Activated B cell treated with CpG ODN at 0.5 μM for 24 hours (primary cell): Measurements from ENCODE around the gene CNOT2. TPM values are rescaled to one million over a fixed set of nuclear protein-coding genes. Genes with fewer than 3 reads are reported as not detected.

ENCODE experiments used
- ATAC-seq: fragments of 200-7000 bp; cut with Tn5 transposase; one replicate; pipeline ENCODE4 v1.10.0; 2021; ENCODE audit warnings: low read depth, mild to moderate bottlenecking, moderate library complexity
- CTCF ChIA-PET: fragments of 350-600 bp; sonication (Branson Sonifier 250); formaldehyde crosslinking; loops from one replicate; lab custom pipeline; 2021; ENCODE audit warnings: antibody characterized with exemption; lab: Charles Lee
- POLR2A ChIA-PET: fragments of 350-600 bp; sonication (Branson Sonifier 250); formaldehyde crosslinking; loops from one replicate; lab custom pipeline; 2021; ENCODE audit warnings: antibody characterized with exemption; lab: Charles Lee
- DNase-seq: peaks from one replicate; pipeline ENCODE4 v3.0.0; 2022
- H3K27ac Mint-ChIP-seq: one replicate; pipeline ENCODE4 v1.8.0; 2020; ENCODE audit warnings: mixed read lengths
- H3K27me3 Mint-ChIP-seq: one replicate; pipeline ENCODE4 v1.8.0; 2021; ENCODE audit warnings: mixed read lengths
- H3K36me3 Mint-ChIP-seq: one replicate; pipeline ENCODE4 v1.8.0; 2021; ENCODE audit warnings: low read depth, mixed read lengths
- H3K4me1 Mint-ChIP-seq: one replicate; pipeline ENCODE4 v1.8.0; 2021; ENCODE audit warnings: mixed read lengths
- H3K4me3 Mint-ChIP-seq: one replicate; pipeline ENCODE4 v1.8.0; 2020; ENCODE audit warnings: mild to moderate bottlenecking, mixed read lengths
- H3K9me3 Mint-ChIP-seq: one replicate; pipeline ENCODE4 v1.8.0; 2020; ENCODE audit warnings: mixed read lengths
- intact Hi-C: fragments of 100-400 bp; cut with micrococcal nuclease; formaldehyde crosslinking; loops from one replicate; pipeline ENCODE4 v1.15.1; 2024
- total RNA-seq: library from RNA; stranded (reverse); gene quantifications from 2 replicates; pipeline ENCODE4 v1.2.3, GENCODE V29; 2022
- TF ChIP-seq, protein P1 (sequence below): fragments of 200-600 bp; IDR thresholded peaks from one replicate; pipeline ENCODE4 v1.8.0; 2022; ENCODE audit warnings: antibody characterized with exemption, mild to moderate bottlenecking

Gene CNOT2
- total RNA-seq, 1 donor from 2014 or later, result 98.1 TPM

DNA sequence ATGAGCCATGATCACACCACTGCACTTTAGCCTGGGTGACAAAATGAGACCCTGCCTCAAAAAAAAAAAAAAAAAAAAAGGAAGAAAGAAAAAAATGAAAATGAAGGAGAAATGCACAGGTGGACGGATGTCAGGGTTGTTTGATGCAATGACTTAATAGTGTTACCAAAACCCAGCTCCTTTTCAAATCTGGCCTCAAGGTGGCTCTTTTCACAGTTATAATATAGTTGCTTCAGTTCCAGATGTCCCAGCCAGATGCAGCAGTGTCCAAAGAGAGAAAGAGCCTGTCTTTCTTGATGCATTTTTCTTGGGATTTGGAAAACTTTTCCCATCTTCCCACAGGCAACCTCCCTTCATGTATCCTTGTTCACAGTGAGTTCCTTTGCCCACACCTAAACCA is 159.4 kb downstream of the CNOT2 start:
- H3K27ac Mint-ChIP-seq, result no peak overlapping the region
- no peaks in the 10 kb centered on the region for H3K9me3 Mint-ChIP-seq
- ChIA-PET POLR2A (no interaction called here), CTCF (no interaction called here)
- H3K36me3 Mint-ChIP-seq, result no peaks in the 10 kb centered on the region
- TF ChIP-seq, protein P1, sequence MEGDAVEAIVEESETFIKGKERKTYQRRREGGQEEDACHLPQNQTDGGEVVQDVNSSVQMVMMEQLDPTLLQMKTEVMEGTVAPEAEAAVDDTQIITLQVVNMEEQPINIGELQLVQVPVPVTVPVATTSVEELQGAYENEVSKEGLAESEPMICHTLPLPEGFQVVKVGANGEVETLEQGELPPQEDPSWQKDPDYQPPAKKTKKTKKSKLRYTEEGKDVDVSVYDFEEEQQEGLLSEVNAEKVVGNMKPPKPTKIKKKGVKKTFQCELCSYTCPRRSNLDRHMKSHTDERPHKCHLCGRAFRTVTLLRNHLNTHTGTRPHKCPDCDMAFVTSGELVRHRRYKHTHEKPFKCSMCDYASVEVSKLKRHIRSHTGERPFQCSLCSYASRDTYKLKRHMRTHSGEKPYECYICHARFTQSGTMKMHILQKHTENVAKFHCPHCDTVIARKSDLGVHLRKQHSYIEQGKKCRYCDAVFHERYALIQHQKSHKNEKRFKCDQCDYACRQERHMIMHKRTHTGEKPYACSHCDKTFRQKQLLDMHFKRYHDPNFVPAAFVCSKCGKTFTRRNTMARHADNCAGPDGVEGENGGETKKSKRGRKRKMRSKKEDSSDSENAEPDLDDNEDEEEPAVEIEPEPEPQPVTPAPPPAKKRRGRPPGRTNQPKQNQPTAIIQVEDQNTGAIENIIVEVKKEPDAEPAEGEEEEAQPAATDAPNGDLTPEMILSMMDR, result no peak
- H3K4me3 Mint-ChIP-seq, result no peak overlapping the region
- H3K4me1 Mint-ChIP-seq, result peaks cover 2% of the 10 kb centered on the region
- H3K27me3 Mint-ChIP-seq, result no peaks in the 10 kb centered on the region
- ATAC-seq, result no peak
- no peak for DNase-seq
- intact Hi-C loops, result loop anchor here (1.0 kb wide), 1 partner anchor 175 kb away; no protein-coding TSS in a partner anchor

DNA sequence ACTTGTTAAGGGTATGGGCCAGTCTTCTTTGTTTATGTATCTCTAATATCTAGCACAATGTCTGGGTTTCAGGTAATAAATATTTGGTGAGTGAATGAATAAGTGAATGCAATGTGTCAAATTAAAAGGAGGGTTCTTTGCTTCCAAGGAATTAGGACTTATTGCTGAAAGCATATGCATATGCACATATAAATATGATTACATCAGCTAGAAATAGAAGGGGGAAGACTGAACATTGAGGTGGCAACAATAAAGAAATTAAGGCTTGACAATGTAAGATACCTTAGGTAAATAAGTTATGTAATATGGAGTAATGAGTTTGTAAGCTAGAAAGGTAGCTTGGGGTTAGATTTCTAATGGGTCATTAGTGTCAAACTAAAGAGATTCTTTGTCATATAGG is 160.6 kb downstream of the CNOT2 start:
- DNase-seq (no peak), ATAC-seq (no peak)
- CTCF ChIA-PET, result no interaction called here
- intact Hi-C loops, result no loop called here
- Mint-ChIP-seq H3K4me3 (no peak overlapping the region), H3K27ac (no peak overlapping the region), H3K4me1 (no peaks in the 10 kb centered on the region), H3K27me3 (no peaks in the 10 kb centered on the region), H3K36me3 (no peaks in the 10 kb centered on the region), H3K9me3 (no peaks in the 10 kb centered on the region)
- TF ChIP-seq, protein P1, result no peak
- POLR2A ChIA-PET, result no interaction called here

Other genes with a start within 250 kb of the CNOT2 start
- gene KCNMB4, start 122.9 kb downstream of the CNOT2 start, total RNA-seq, result 0.71 and 0.86 TPM in 2 replicates